ENCODE measurements around the gene FAM9C.

The FAM9C gene

GRCh38 chrX:13051167-13051528 lies 6.7 kb upstream of the FAM9C start:
- in situ Hi-C loops (cut with HindIII; ENCODE audit: low sequenced_read_pairs) = no loop called here
- TF ChIP-seq, protein P1, sequence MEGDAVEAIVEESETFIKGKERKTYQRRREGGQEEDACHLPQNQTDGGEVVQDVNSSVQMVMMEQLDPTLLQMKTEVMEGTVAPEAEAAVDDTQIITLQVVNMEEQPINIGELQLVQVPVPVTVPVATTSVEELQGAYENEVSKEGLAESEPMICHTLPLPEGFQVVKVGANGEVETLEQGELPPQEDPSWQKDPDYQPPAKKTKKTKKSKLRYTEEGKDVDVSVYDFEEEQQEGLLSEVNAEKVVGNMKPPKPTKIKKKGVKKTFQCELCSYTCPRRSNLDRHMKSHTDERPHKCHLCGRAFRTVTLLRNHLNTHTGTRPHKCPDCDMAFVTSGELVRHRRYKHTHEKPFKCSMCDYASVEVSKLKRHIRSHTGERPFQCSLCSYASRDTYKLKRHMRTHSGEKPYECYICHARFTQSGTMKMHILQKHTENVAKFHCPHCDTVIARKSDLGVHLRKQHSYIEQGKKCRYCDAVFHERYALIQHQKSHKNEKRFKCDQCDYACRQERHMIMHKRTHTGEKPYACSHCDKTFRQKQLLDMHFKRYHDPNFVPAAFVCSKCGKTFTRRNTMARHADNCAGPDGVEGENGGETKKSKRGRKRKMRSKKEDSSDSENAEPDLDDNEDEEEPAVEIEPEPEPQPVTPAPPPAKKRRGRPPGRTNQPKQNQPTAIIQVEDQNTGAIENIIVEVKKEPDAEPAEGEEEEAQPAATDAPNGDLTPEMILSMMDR (IDR thresholded peaks at IDR 0.05; ENCODE audit: low read depth, low read length) = no peak
- no peak for DNase-seq (ENCODE audit: low read depth, low spot score)

DNA sequence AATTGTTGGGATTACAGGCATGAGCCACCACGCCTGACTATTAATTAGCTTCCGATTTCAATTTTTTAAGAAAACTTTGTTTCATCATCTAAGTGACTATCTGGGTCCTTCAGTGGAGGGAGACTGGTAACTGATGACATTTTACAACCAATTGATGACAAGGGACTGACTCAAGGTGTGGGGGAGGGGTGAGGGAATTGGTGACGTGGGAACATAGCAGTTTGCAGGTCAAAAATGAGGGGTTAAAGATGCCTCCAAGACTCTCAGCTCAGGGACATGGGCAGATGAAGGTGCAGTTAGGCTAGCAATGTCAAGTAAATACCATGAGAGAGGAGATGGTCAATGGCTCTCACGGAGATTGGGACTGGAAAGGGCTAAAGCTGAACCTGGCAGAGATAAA lies 5.7 kb upstream of the FAM9C start:
- no peak overlapping the region for H3K4me3 ChIP-seq (ENCODE audit: low read depth, low read length)
- in situ Hi-C loops (cut with HindIII; ENCODE audit: low sequenced_read_pairs) = no loop called here
- TF ChIP-seq, protein P1 (IDR thresholded peaks at IDR 0.05; ENCODE audit: low read depth, low read length) = no peak
- no peak for DNase-seq (ENCODE audit: low read depth, low spot score)

More at GRCh38 chrX:13051167-13051528, 6.7 kb upstream of the FAM9C start:
- no peak overlapping the region for H3K4me3 ChIP-seq (ENCODE audit: low read depth, low read length)

DNA sequence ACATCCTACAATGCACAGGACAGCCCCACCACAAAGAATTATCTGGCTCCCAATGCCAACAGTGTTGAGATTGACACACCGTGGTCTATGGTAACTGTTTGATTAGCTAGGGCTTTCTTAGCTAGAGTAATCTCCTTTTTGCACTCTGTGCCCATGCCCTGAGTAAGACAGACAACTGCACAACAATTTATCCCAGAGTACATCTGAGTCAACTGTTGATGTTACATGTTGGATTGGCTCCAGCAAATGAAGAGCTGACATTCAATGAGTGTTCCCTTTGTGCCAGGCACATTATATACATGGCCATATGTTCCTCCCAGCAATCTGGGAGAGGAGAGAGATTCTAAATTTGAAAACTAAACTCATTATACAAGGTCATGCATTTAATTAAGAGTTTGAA lies 3.9 kb upstream of the FAM9C start:
- peak; percentile 28 for DNase-seq (ENCODE audit: low read depth, low spot score)
- TF ChIP-seq, protein P1 (IDR thresholded peaks at IDR 0.05; ENCODE audit: low read depth, low read length) = no peak
- H3K4me3 ChIP-seq (ENCODE audit: low read depth, low read length) = no peak overlapping the region
- in situ Hi-C loops (cut with HindIII; ENCODE audit: low sequenced_read_pairs) = no loop called here

GRCh38 chrX:13047759-13048158 lies 3.3 kb upstream of the FAM9C start:
- no peak overlapping the region for H3K4me3 ChIP-seq (ENCODE audit: low read depth, low read length)
- in situ Hi-C loops (cut with HindIII; ENCODE audit: low sequenced_read_pairs) = no loop called here
- TF ChIP-seq, protein P1 (IDR thresholded peaks at IDR 0.05; ENCODE audit: low read depth, low read length) = no peak

GRCh38 chrX:13046141-13046855 lies 1.9 kb upstream of the FAM9C start:
- DNase-seq (ENCODE audit: low read depth, low spot score) = no peak
- TF ChIP-seq, protein P1 (IDR thresholded peaks at IDR 0.05; ENCODE audit: low read depth, low read length) = no peak
- in situ Hi-C loops (cut with HindIII; ENCODE audit: low sequenced_read_pairs) = no loop called here
- no peak overlapping the region for H3K4me3 ChIP-seq (ENCODE audit: low read depth, low read length)

More at GRCh38 chrX:13047759-13048158, 3.3 kb upstream of the FAM9C start:
- DNase-seq (ENCODE audit: low read depth, low spot score) = no peak

DNA sequence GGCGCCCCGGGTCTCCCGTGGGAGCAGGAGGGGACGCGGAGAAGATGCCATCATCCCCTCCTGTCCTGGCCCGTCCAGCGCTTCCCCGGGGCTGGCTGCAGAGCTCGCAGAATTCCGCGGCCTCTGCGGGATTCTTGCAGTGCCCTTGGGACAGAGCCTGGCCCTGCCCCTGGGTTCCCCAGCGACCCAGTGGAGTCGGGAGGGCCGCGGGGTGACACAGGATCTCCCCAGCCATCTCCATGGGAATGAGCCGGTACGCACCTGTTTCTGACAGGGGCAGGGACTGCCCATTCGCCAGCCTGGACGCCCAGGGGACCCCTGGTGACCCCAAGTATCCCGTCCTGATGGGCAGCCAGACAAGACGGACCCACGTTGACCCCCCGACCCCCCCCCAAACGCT lies 482 bp downstream of the FAM9C start:
- H3K4me3 ChIP-seq (ENCODE audit: low read depth, low read length) = no peak overlapping the region
- no peak for DNase-seq (ENCODE audit: low read depth, low spot score)
- in situ Hi-C loops (cut with HindIII; ENCODE audit: low sequenced_read_pairs) = no loop called here
- TF ChIP-seq, protein P1 (IDR thresholded peaks at IDR 0.05; ENCODE audit: low read depth, low read length) = no peak

Measured in astrocyte of the spinal cord (primary cell).